Adipose tissue (tissue), 3 donors: Measurements from ENCODE around the gene SMARCA2. TPM values are rescaled to one million over a fixed set of nuclear protein-coding genes. Genes with fewer than 3 reads are reported as not detected.

ENCODE experiments used
- H3K27ac ChIP-seq: one replicate; pipeline ENCODE4 v1.5.1; 2013; ENCODE audit warnings: low read depth, low read length
- WGBS, 3 donors: extraction: QIAGEN DNeasy Blood & Tissue Kit; methylation state at CpG; one replicate each; pipeline ENCODE4 v1.1.7; 2013; 5-methylcytosine and 5-hydroxymethylcytosine counted together
- polyA plus RNA-seq, 3 donors: library from polyadenylated mRNA; stranded (reverse); fragments of 200-250 nt; gene quantifications; one replicate each; pipeline ENCODE4 v1.2.3, GENCODE V29; 2013
- donor health status: healthy with polysubstance abuse.
- donor health status: Bipolar disorder and iron deficiency.
- donor health status: healthy.

Gene SMARCA2
- polyA plus RNA-seq, 3 donors = 27.0 to 150 (median 36.2) TPM

- 31 to 45% (median 32%) methylated on average over 2 of the region's 2 CpGs for WGBS, 3 donors
Observed at GRCh38 chr9:2153630-2154217, 138.6 kb downstream of the SMARCA2 start.

GRCh38 chr9:2154731-2155130 is 139.6 kb downstream of the SMARCA2 start:
- WGBS, 3 donors = 59 to 88% (median 67%) methylated on average over 3 of the region's 3 CpGs
- no peak overlapping the region for H3K27ac ChIP-seq

More at GRCh38 chr9:2153630-2154217, 138.6 kb downstream of the SMARCA2 start:
- no peak overlapping the region for H3K27ac ChIP-seq

GRCh38 chr9:2155966-2156365 is 140.8 kb downstream of the SMARCA2 start:
- no peak overlapping the region for H3K27ac ChIP-seq
- WGBS, 3 donors = 78 to 84% (median 82%) methylated on average over 5 of the region's 5 CpGs

GRCh38 chr9:2157277-2158110 is 142.3 kb downstream of the SMARCA2 start:
- H3K27ac ChIP-seq = no peak overlapping the region
- 8 to 14% (median 8%) methylated on average over 20 of the region's 20 CpGs for WGBS, 3 donors

GRCh38 chr9:2158111-2158610 is 143.0 kb downstream of the SMARCA2 start:
- H3K27ac ChIP-seq = no peak overlapping the region
- 0 to 2% (median 0%) methylated on average over 13 of the region's 13 CpGs for WGBS, 3 donors

- WGBS, 3 donors = 14 to 52% (median 15%) methylated on average over 4 of the region's 4 CpGs
- no peak overlapping the region for H3K27ac ChIP-seq
Observed at GRCh38 chr9:2158766-2159430, 143.8 kb downstream of the SMARCA2 start.

- no peak overlapping the region for H3K27ac ChIP-seq
- 11 to 22% (median 14%) methylated on average over 13 of the region's 13 CpGs for WGBS, 3 donors
Observed at GRCh38 chr9:2159521-2160454, 144.6 kb downstream of the SMARCA2 start.

GRCh38 chr9:2161661-2162060 is 146.5 kb downstream of the SMARCA2 start:
- 78 to 89% (median 82%) methylated on average over 13 of the region's 13 CpGs for WGBS, 3 donors
- no peak overlapping the region for H3K27ac ChIP-seq

- 51 to 75% (median 60%) methylated on average over 6 of the region's 6 CpGs for WGBS, 3 donors
- no peak overlapping the region for H3K27ac ChIP-seq
Observed at GRCh38 chr9:2163231-2163885, 148.2 kb downstream of the SMARCA2 start.

GRCh38 chr9:2164268-2164667 is 149.1 kb downstream of the SMARCA2 start:
- 96 to 100% (median 100%) methylated on average over 1 of the region's 1 CpG for WGBS, 3 donors
- no peak overlapping the region for H3K27ac ChIP-seq

- 82 to 98% (median 97%) methylated on average over 1 of the region's 1 CpG for WGBS, 3 donors
- no peak overlapping the region for H3K27ac ChIP-seq
Observed at GRCh38 chr9:2166203-2166602, 151.1 kb downstream of the SMARCA2 start.

GRCh38 chr9:2169035-2169434 is 153.9 kb downstream of the SMARCA2 start:
- WGBS, 3 donors = 91 to 92% (median 92%) methylated on average over 8 of the region's 8 CpGs

GRCh38 chr9:2170722-2171121 is 155.6 kb downstream of the SMARCA2 start:
- 88 to 98% (median 96%) methylated on average over 6 of the region's 6 CpGs for WGBS, 3 donors
- H3K27ac ChIP-seq = no peak overlapping the region

More at GRCh38 chr9:2169035-2169434, 153.9 kb downstream of the SMARCA2 start:
- H3K27ac ChIP-seq = no peak overlapping the region

- no peak overlapping the region for H3K27ac ChIP-seq
- 97 to 100% (median 99%) methylated on average over 1 of the region's 1 CpG for WGBS, 3 donors
Observed at GRCh38 chr9:2173170-2173569, 158.0 kb downstream of the SMARCA2 start.

- 86 to 96% (median 88%) methylated on average over 6 of the region's 6 CpGs for WGBS, 3 donors
- no peak overlapping the region for H3K27ac ChIP-seq
Observed at GRCh38 chr9:2173861-2174260, 158.7 kb downstream of the SMARCA2 start.

GRCh38 chr9:2174306-2174705 is 159.2 kb downstream of the SMARCA2 start:
- H3K27ac ChIP-seq = no peak overlapping the region
- WGBS, 3 donors = 95 to 97% (median 95%) methylated on average over 7 of the region's 7 CpGs

GRCh38 chr9:2174911-2175310 is 159.8 kb downstream of the SMARCA2 start:
- no peak overlapping the region for H3K27ac ChIP-seq
- WGBS, 3 donors = 69 to 86% (median 74%) methylated on average over 11 of the region's 11 CpGs

- H3K27ac ChIP-seq = no peak overlapping the region
- 77 to 80% (median 79%) methylated on average over 2 of the region's 2 CpGs for WGBS, 3 donors
Observed at GRCh38 chr9:2177121-2177520, 162.0 kb downstream of the SMARCA2 start.
